NCI-H345 (cell line): ENCODE results near the gene SLC35B3.
"Not testable (repeated sequence)": the region's sequence is repeated elsewhere in the genome, so short reads cannot be mapped to it uniquely, and the experiment has no call there.

Source experiments
- DNase-seq: peaks from one replicate; lab custom pipeline; 2025; lab: John Stamatoyannopoulos, UW

The SLC35B3 gene

DNA sequence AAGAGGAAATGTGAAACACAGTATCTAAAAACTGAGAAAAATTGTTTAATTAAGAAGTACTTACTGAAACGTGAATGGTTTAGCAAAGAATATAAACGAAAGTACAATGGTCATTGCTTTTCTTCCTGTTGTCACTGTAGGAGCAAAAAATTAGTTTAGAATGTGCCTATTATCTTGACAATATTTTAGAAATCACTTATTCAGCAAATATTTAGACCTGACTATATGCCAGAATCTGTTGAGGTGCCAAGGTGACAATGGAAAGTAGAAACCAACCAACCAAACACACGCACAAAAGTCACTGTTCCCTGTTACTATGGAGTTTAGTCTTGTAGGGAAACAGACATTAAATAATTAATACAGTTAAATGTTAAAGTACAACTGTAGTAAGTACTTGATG is 20.5 kb downstream of the SLC35B3 start:
- no peak for DNase-seq

- DNase-seq, result not testable (repeated sequence)
Measured at GRCh38 chr6:8405946-8406345, 29.4 kb downstream of the SLC35B3 start.

- no peak for DNase-seq
Measured at GRCh38 chr6:8402546-8402945, 32.8 kb downstream of the SLC35B3 start.

DNA sequence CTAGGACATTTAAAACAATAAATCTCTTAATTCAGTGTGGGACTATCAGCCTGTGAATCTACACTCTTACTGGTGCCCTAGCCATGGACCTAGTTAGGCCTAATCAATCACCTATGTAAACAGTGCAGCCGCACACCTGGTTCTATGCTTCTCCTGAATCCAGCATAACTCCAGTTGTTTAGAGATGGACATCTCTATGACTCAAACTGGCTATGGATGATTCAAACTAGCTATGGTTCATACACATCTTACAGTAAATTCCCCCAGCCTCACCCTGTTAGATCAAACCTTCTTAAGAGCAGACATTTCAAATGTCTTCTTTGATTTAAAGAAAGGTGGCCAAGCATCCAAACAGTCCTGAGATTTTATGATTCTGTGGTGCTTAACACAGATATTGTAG is 34.7 kb downstream of the SLC35B3 start:
- no peak for DNase-seq

DNA sequence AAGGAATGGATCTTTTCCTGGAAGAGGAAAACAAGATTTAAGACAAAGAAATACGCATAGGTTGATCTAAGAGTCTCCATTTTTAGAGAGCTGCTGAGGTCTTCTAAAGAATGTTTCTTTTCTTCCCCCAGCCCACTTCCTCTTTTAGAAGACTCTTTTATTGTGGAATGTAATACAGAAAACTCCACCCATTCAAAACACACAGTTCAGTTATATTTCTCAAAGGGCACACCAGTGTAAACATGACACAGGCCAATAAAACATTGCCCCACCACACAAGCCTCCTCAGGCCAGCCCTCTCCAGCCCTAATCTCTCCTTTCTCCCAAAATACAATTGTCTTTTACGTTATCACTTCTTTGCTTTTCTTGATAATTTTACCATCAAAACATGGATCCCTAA is 42.8 kb downstream of the SLC35B3 start:
- no peak for DNase-seq

DNA sequence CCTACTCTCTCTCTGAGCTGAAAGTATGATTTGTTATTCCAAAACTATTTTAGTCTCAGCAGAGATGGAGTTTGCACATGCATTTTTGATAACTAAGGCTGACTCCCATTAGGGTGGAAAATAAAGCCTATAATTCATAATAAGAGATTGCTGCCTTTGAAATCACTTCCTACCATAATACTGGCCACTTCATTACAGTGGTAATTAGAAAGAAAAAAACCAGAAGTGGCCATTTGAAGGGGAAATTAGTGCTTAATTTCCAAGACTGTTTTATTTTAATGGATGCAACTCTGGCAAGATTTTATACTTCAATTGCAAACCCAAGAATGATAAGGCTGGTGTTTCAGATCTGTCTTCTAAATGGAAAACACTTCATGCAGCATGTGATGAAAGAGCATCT is 43.4 kb downstream of the SLC35B3 start:
- DNase-seq, result no peak

GRCh38 chr6:8389036-8389818 is 46.1 kb downstream of the SLC35B3 start:
- no peak for DNase-seq

- DNase-seq, result no peak
Measured at GRCh38 chr6:8387942-8388437, 47.4 kb downstream of the SLC35B3 start.

- DNase-seq, result no peak
Measured at GRCh38 chr6:8383584-8383983, 51.8 kb downstream of the SLC35B3 start.

DNA sequence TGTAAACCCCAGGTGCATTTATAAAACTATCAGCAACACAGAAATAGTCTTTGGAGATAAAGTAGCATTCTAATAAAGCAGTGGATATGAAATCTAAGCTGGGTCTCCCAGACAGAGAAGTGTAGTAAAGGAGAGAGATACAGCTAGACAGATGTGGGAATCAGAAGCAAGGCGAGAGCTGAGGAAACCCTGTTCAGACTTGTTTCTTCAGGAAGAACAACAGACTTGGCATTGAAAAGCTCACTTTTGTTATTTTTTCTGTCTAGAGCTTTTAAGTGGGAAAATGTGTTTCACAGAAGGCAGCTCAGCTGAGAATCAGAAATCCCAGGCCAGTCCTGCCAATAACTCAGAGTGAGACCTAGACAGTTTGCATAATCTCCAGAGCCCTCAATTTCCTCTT is 52.9 kb downstream of the SLC35B3 start:
- no peak for DNase-seq

- no peak for DNase-seq
Measured at GRCh38 chr6:8375916-8376315, 59.4 kb downstream of the SLC35B3 start.
